Activated T-cell treated with anti-CD3 and anti-CD28 coated beads for 48 hours (primary cell): Measurements from ENCODE around the gene RPS6KA1.
"Not testable (repeated sequence)": the region's sequence is repeated elsewhere in the genome, so short reads cannot be mapped to it uniquely, and the experiment has no call there.

Experiments
- DNase-seq: peaks from one replicate; pipeline ENCODE4 v3.0.0-alpha.2; 2020; ENCODE audit warnings: low read depth

Gene RPS6KA1

GRCh38 chr1:26555550-26555981, 26.0 kb downstream of the RPS6KA1 start:
- DNase-seq, result no peak

DNA sequence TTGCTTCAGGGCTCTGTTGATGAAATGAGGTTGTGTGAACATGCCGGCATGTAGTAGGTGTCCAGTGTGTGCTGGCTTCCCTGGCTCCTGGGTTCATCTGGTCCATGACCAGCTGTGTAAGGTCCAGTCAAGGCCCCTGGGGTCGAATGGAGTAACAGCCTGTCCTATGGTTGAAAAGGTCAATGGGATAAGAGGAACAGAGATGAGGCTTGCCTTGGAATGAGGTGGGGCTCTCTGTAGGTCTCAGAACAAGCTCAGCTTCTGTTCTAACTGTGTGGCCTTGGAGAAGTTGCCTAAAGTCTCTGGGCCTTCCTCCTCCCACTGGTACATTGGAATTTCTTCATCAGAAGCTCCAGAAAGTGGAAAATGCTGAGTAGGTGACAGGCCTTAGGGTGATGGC, 26.6 kb downstream of the RPS6KA1 start:
- DNase-seq, result no peak

DNA sequence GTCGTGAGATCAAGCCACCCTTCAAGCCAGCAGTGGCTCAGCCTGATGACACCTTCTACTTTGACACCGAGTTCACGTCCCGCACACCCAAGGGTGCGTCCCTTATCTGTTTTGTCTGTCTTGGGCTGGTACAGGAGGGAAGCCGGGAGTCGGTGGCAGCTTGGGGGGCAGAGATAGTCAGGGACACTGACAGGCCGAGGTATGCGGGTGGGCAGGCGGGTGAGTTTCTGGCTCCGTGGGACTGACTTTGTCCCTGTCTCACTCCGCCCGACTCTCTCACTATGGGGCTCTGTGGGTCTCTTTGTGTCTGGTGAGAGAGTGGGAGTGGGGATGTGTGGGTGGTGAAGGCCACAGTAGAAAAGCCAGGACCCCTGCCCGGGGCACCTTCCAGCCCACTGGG, 27.4 kb downstream of the RPS6KA1 start:
- DNase-seq, result no peak

- DNase-seq, result no peak
Observed at GRCh38 chr1:26558685-26559048, 29.1 kb downstream of the RPS6KA1 start.

GRCh38 chr1:26560403-26560780, 30.8 kb downstream of the RPS6KA1 start:
- no peak for DNase-seq

DNA sequence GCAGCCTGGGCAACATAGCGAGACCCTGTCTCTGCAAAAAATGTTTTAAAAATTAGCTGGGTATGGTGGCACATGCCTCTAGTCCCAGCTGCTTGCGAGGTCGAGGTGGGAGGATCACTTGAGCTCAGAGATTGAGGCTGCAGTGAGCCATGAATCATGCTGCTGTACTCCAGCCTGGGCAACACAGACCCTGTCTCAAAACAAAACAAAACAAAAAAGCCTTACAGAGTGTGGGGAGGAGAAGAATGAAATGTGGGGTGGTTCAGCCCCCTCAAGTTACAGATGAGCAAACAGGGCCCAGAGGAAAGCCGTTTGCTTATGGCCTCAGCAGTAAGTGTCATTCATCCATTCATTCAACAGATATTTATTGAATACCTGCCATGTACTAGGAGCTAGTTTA, 40.7 kb downstream of the RPS6KA1 start:
- no peak for DNase-seq

DNA sequence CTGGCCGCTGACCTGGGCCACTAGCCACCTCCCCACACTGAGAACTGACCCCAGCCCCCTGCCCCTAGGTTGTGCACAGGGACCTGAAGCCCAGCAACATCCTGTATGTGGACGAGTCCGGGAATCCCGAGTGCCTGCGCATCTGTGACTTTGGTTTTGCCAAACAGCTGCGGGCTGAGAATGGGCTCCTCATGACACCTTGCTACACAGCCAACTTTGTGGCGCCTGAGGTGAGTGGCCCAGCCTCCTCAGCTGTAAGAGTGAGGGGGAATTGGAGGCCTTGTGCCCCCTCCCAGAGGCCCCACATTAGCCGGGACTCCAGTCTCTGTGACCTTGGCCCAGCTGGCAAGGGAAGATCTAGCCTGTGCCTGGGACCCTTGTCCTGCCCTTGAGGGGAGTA, 41.8 kb downstream of the RPS6KA1 start:
- DNase-seq, result no peak

- DNase-seq, result no peak
Observed at GRCh38 chr1:26574018-26574417, 44.5 kb downstream of the RPS6KA1 start.

DNA sequence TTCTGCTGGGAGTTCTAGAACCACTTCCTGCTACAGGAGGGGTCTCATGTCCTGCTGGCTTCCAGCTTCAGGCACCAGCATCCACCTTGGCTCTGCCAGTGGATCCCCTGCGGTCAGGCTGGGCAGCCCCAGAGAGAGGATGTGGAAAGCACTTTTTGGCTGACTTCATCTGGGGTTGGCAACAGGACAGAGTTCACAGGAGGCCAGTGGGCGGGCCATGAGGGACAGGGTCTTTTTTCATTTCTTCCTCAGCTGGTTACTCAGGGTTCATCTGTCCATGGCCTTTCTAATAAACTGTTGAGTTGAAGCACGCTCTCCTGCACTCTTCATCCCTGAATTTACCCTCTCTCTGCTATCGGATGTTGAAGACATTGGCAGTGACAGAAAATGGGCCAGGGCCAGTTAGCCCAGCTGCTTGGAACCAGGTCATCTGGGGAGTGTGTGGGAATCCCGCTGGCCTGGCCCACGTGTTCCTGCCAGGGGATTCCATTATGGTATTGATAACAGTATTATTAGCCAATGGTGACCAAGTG, 45.2 kb downstream of the RPS6KA1 start:
- DNase-seq, result no peak

GRCh38 chr1:26575348-26575747, 45.8 kb downstream of the RPS6KA1 start:
- DNase-seq, result no peak

- no peak for DNase-seq
Observed at GRCh38 chr1:26578167-26578566, 48.6 kb downstream of the RPS6KA1 start.

GRCh38 chr1:26579681-26580111, 50.1 kb downstream of the RPS6KA1 start:
- no peak for DNase-seq

DNA sequence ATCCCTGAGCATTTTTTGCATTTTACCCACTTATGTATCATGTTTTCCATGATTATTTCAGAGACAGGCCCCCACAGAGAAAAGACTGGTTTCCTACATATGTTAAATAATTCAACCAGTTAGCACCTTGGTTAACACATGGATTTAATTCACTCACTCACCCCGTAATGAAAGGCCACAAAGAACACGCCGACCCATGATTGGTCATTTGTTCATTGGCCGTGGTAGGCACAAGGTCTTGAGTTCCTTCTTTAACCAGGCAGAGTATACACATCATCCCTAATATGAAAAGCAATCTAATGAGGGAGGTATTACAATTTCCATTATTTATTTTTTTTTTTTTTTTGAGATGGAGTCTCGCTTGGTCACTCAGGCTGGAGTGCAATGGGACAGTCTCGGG, 50.6 kb downstream of the RPS6KA1 start:
- no peak for DNase-seq

DNA sequence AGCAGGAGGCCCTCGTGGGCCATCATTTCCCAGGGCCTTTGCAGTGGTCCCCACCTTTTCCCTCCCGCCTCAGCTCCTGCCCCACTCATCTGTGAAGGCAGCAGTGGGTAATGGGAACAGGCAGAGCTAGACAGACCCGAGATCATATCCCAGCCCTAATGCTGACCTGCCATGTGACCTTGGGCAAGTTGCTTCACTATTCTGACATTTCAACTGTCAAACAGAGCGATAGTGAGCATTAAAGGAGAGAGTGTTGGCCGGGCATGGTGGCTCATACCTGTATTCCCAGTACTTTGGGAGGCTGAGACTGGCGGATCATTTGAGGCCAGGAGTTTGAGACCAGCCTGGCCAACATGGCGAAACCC, 51.7 kb downstream of the RPS6KA1 start:
- no peak for DNase-seq

- DNase-seq, result no peak
Observed at GRCh38 chr1:26582053-26582835, 52.7 kb downstream of the RPS6KA1 start.

- DNase-seq, result peak; percentile 82
Observed at GRCh38 chr1:26582836-26583460, 53.4 kb downstream of the RPS6KA1 start.

DNA sequence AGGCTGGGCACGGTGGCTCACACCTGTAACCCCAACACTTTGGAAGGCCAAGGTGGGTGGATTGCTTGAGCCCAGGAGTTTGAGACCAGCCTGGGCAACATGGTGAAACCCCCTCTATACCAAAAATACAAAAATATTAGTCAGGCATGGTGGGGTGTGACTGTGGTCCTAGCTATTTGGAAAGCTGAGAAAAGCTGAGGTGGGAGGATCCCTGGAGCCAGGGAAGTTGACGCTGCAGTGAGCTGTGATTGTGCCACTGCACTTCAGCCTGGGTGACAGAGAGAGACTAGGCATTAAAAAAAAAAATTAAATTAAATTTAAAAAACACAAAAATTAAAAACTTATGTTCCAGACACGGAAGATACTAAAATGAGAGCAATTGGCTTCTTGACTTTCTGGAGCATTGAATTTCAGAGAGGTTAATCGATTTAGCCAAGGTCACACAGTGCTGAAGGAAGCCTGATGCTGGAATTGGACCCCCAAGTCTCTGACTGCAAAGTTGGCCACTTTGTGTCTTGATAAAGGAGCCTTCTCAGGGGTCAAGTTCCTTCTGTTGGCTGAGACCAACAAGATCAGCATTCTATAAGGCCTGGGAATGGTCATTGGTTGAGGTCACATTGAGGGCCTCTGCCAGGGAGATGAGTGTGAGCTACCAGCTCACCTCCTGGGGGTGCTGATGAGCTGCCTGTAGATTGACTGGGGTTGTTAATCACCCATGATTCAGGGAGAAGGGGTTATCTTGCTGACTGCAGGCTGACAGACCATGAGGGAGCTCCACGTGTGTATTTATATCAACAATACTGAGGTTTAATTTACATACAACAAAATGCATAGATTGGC, 54.3 kb downstream of the RPS6KA1 start:
- DNase-seq, result peak; percentile 51

DNA sequence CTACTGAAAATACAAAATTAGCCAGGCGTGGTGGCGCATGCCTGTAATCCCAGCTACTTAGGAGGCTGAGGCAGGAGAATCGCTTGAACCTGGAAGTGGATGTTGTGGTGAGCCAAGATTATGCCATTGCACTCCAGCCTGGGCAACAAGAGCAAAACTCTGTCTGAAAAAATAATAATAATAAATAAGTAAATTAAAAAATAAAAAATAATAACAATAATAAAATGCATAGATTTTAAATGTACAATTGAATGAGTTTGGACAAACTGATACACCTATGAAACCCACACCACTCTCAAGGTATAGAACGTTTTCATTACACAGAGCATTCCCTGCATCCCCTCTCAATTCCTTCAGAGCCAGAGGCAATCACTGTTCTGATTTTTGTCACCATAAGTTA, 55.0 kb downstream of the RPS6KA1 start:
- not testable (repeated sequence) for DNase-seq

DNA sequence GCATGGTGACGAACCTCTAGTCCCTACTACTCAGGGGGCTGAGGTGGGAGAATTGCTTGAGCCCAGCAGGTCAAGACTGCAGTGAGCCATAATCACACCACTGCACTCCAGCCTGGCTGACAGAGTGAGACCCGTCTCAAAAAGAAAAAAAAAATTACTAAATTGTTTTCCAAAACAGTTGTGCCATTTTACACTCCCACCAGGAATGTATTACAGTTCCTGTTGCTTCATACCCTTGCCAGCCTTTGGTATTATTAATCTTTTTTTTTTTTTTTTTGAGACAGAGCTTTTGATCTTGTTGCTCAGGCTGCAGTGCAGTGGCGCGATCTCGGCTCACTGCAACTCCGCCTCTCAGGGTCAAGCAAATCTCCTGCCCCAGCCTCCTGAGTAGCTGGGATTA, 55.9 kb downstream of the RPS6KA1 start:
- no peak for DNase-seq

- DNase-seq, result no peak
Observed at GRCh38 chr1:26593385-26593784, 63.8 kb downstream of the RPS6KA1 start.

DNA sequence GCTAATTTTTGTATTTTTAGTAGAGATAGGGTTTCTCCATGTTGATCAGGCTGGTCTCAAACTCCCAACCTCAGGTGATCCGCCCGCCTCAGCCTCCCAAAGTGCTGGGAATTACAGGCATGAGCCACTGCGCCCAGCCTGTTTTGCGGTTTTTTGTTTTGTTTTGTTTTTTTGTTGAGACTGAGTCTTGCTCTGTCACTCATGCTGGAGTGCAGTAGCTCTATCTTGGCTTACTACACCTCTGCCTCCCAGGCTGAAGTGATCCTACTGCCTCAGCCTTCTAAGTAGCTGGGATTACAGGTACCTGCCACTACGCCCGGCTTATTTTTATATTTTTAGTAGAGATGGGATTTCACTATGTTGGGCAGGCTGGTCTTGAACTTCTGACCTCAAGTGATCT, 65.0 kb downstream of the RPS6KA1 start:
- DNase-seq, result not testable (repeated sequence)

DNA sequence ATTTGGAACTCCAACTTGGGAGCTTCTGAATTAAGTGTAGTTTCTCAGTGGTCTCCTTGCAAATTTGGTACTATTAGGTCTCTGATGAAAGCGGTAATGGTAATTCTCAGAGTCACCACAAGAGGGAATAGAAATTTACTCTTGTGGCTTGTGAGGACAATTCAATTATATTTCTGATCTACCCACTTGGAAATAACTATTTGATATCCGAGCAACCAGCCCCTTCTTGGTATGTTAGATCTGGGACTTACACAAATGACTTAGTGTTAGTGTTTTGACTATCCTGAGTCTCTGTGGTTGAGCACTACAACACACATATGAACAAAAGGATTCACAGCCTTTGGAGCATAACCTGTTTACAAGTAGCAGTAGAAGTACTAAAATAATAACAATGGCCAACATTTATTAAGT, 68.1 kb downstream of the RPS6KA1 start:
- no peak for DNase-seq

GRCh38 chr1:26598890-26599289, 69.3 kb downstream of the RPS6KA1 start:
- no peak for DNase-seq
